Astrocyte (in vitro differentiated cells and primary cell): ENCODE data around the gene CDKN1A. TPM values are rescaled to one million over a fixed set of nuclear protein-coding genes. Genes with fewer than 3 reads are reported as not detected.

Experiments
- DNase-seq: peaks from one replicate; pipeline ENCODE4 v3.0.0-alpha.2; 2010; ENCODE audit warnings: low read depth
- FAIRE-seq: peaks from 2 replicates; lab custom pipeline; 2011; peaks lifted over from hg19 to GRCh38; lab: Jason Lieb, UNC
- H2AFZ ChIP-seq: 2 replicates; pipeline ENCODE4 v1.6.0; 2012; ENCODE audit warnings: low read depth, low read length, inconsistent platforms
- H3K27ac ChIP-seq: 2 replicates; pipeline ENCODE4 v1.5.1; 2011; ENCODE audit warnings: low read depth, low read length, inconsistent platforms
- H3K27me3 ChIP-seq: 2 replicates; pipeline ENCODE4 v1.6.0; 2011; ENCODE audit warnings: low read length, inconsistent platforms; ENCODE audit not compliant: insufficient read depth
- H3K36me3 ChIP-seq: 2 replicates; pipeline ENCODE4 v1.5.1; 2011; ENCODE audit warnings: low read length, inconsistent platforms; ENCODE audit not compliant: insufficient read depth
- H3K4me1 ChIP-seq: 2 replicates; pipeline ENCODE4 v1.5.1; 2011; ENCODE audit warnings: low read length, inconsistent platforms; ENCODE audit not compliant: insufficient read depth
- H3K4me2 ChIP-seq: 2 replicates; pipeline ENCODE4 v1.6.0; 2012; ENCODE audit warnings: low read length, inconsistent platforms
- H3K4me3 ChIP-seq: 2 replicates; pipeline ENCODE4 v1.5.1; 2011; ENCODE audit warnings: low read depth, mild to moderate bottlenecking, low read length, inconsistent platforms; ENCODE audit not compliant: insufficient read depth
- H3K79me2 ChIP-seq: 2 replicates; pipeline ENCODE4 v1.6.0; 2012; ENCODE audit warnings: mild to moderate bottlenecking, low read length, inconsistent platforms; ENCODE audit not compliant: insufficient read depth
- H3K9ac ChIP-seq: 2 replicates; pipeline ENCODE4 v1.6.0; 2012; ENCODE audit warnings: mild to moderate bottlenecking, low read length, inconsistent platforms
- H3K9me3 ChIP-seq: 2 replicates; pipeline ENCODE4 v1.5.1; 2012; ENCODE audit warnings: low read depth, mild to moderate bottlenecking, low read length, inconsistent platforms; ENCODE audit not compliant: insufficient read depth
- H4K20me1 ChIP-seq: 2 replicates; pipeline ENCODE4 v1.6.0; 2012; ENCODE audit warnings: low read length, inconsistent platforms; ENCODE audit not compliant: insufficient read depth
- H3K27ac Mint-ChIP-seq: one replicate; pipeline ENCODE4 v1.8.0; 2021; ENCODE audit warnings: mild to moderate bottlenecking, mixed read lengths; ENCODE audit not compliant: unreplicated experiment
- H3K27me3 Mint-ChIP-seq: one replicate; pipeline ENCODE4 v1.8.0; 2021; ENCODE audit warnings: low read depth, mixed read lengths; ENCODE audit not compliant: unreplicated experiment
- H3K36me3 Mint-ChIP-seq: one replicate; pipeline ENCODE4 v1.8.0; 2021; ENCODE audit warnings: low read depth, mixed read lengths; ENCODE audit not compliant: unreplicated experiment
- H3K4me1 Mint-ChIP-seq: one replicate; pipeline ENCODE4 v1.8.0; 2021; ENCODE audit warnings: low read depth, mixed read lengths; ENCODE audit not compliant: unreplicated experiment
- H3K4me3 Mint-ChIP-seq: one replicate; pipeline ENCODE4 v1.8.0; 2021; ENCODE audit warnings: mild to moderate bottlenecking, moderate library complexity, mixed read lengths; ENCODE audit not compliant: unreplicated experiment
- H3K9me3 Mint-ChIP-seq: one replicate; pipeline ENCODE4 v1.8.0; 2021; ENCODE audit warnings: mild to moderate bottlenecking, mixed read lengths; ENCODE audit not compliant: unreplicated experiment
- EZH2 ChIP-seq: IDR thresholded peaks from 2 replicates; pipeline ENCODE4 v1.6.1; 2012; ENCODE audit warnings: mild to moderate bottlenecking, low read length, inconsistent platforms; ENCODE audit not compliant: insufficient read depth
- total RNA-seq: library from RNA; stranded (reverse); gene quantifications from 2 replicates; pipeline ENCODE4 v1.2.1, GENCODE V29; 2021
- TF ChIP-seq, protein P1 (sequence below): IDR thresholded peaks from 2 replicates; pipeline ENCODE4 v1.5.1; 2011; ENCODE audit warnings: low read depth, mild to moderate bottlenecking, inconsistent platforms, low read length, moderate library complexity; ENCODE audit not compliant: insufficient read depth

CDKN1A gene
- total RNA-seq, 1 donor from 2014 or later: 1,014 TPM

DNA sequence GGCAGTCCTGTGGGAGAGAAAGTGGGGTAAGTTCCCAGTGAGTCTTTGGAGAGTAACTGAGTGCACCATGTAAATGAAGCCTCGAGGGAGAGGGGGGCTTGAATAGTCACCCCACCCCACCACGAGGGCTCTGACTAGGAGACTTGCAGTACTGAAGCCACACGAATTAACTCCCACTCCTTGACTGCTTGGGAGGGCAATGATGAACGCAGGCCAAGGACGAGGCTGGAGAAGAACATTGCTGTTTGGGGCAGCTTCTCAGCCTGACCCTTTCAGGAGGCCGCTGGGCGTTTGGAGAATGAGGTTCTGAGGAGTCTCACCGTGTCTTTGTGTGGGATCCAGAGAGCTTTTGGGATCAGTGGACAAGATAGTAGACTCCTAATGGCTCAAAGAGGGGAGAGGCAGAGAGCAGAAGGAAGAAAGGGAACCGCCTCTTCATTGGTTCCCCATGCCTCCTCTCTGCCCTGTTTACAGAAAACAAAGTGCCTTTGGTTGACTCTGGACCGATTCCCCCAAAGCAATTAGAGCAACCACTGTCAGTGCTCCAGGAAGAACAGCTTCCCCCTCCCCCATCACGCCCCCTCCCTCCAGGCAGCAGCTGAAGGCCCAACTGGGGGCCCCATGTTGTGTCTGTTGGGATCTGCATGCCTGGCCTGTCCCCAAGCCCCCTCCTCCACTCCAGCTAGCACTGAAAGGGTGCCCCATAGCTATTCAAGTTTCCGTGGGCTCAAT is 41.7 kb upstream of the CDKN1A start:
- Histone ChIP-seq H3K4me1 (peaks cover 7% of the 10 kb centered on the region), H3K27ac (no peak overlapping the region), H3K4me2 (no peak overlapping the region), H3K79me2 (no peaks in the 10 kb centered on the region), H3K4me3 (no peak overlapping the region), H4K20me1 (peaks cover 6% of the 10 kb centered on the region), H2AFZ (no peak overlapping the region), H3K36me3 (no peaks in the 10 kb centered on the region), H3K9me3 (no peaks in the 10 kb centered on the region), H3K27me3 (no peaks in the 10 kb centered on the region), H3K9ac (no peak overlapping the region)
- Mint-ChIP-seq H3K27ac (no peak overlapping the region), H3K36me3 (no peaks in the 10 kb centered on the region), H3K4me3 (no peak overlapping the region), H3K9me3 (no peaks in the 10 kb centered on the region), H3K27me3 (peaks cover 2% of the 10 kb centered on the region), H3K4me1 (peaks cover 7% of the 10 kb centered on the region)
- no peak for FAIRE-seq
- TF ChIP-seq EZH2: no peak
- TF ChIP-seq, protein P1, sequence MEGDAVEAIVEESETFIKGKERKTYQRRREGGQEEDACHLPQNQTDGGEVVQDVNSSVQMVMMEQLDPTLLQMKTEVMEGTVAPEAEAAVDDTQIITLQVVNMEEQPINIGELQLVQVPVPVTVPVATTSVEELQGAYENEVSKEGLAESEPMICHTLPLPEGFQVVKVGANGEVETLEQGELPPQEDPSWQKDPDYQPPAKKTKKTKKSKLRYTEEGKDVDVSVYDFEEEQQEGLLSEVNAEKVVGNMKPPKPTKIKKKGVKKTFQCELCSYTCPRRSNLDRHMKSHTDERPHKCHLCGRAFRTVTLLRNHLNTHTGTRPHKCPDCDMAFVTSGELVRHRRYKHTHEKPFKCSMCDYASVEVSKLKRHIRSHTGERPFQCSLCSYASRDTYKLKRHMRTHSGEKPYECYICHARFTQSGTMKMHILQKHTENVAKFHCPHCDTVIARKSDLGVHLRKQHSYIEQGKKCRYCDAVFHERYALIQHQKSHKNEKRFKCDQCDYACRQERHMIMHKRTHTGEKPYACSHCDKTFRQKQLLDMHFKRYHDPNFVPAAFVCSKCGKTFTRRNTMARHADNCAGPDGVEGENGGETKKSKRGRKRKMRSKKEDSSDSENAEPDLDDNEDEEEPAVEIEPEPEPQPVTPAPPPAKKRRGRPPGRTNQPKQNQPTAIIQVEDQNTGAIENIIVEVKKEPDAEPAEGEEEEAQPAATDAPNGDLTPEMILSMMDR: no peak
- DNase-seq: no peak

DNA sequence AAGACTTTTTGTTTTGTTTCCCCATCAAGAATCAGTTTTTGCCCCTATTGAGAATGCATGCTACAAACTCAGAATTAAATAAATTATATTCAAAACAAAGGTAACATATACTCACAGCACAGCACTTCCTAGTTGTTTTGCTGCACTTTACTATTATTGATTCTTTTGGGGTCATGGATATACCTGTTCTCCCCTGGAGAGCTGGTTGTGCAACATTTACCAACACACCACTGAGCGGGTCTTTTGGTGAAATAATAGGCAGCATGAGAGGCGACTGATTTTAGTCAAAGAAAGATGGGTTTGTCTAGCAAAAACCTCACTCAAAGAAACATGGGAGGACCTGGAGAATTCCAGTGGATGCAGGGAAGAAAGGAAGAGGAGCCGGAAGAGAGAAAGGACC is 39.9 kb upstream of the CDKN1A start:
- Histone ChIP-seq H3K27ac (no peak overlapping the region), H3K9ac (no peak overlapping the region), H3K4me1 (peaks cover 17% of the 10 kb centered on the region), H3K27me3 (no peaks in the 10 kb centered on the region), H2AFZ (no peak overlapping the region), H3K4me2 (no peak overlapping the region), H3K36me3 (no peaks in the 10 kb centered on the region), H4K20me1 (peaks cover 4% of the 10 kb centered on the region), H3K9me3 (no peaks in the 10 kb centered on the region), H3K4me3 (no peak overlapping the region), H3K79me2 (no peaks in the 10 kb centered on the region)
- TF ChIP-seq EZH2: no peak
- TF ChIP-seq, protein P1: no peak
- no peak for FAIRE-seq
- Mint-ChIP-seq H3K4me3 (no peak overlapping the region), H3K36me3 (no peaks in the 10 kb centered on the region), H3K27ac (no peak overlapping the region), H3K4me1 (peaks cover 11% of the 10 kb centered on the region), H3K27me3 (peaks cover 5% of the 10 kb centered on the region), H3K9me3 (no peaks in the 10 kb centered on the region)
- no peak for DNase-seq

DNA sequence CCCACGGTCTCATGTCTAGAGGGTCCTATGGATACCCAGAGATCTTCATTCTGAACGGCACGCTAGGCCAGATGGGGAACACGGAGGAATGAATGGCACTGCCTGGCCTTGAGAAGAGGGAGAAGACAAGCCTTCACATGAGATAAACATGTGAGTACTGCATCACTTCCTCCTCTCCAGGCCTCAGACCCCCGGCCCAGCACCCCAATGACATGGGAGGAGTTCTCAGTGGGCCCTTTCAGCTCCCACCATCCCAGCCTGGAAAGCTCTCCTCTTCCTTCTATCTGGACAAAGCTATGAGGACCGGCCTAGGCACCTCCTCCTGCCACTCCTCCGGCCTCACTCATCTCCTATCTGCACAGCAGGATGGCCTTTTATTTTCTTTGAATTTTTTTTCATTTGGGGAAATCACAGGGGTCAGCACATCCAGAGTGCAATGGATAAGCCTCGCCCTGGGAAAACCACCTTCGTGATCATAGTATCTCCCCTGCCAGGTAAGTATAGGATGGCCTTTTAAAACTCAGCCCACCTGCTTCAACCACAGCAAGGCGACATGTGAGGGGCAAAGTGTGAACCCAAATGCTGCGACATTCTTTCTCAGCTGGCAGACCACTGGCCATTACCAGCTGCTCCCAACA is 39.2 kb upstream of the CDKN1A start:
- Histone ChIP-seq H3K27me3 (no peaks in the 10 kb centered on the region), H3K36me3 (no peaks in the 10 kb centered on the region), H3K4me3 (no peak overlapping the region), H3K9me3 (no peaks in the 10 kb centered on the region), H3K9ac (no peak overlapping the region), H3K27ac (no peak overlapping the region), H3K79me2 (no peaks in the 10 kb centered on the region), H2AFZ (no peak overlapping the region), H4K20me1 (no peaks in the 10 kb centered on the region), H3K4me2 (no peak overlapping the region), H3K4me1 (peaks cover 16% of the 10 kb centered on the region)
- Mint-ChIP-seq H3K27me3 (peaks cover 5% of the 10 kb centered on the region), H3K4me3 (no peak overlapping the region), H3K27ac (no peak overlapping the region), H3K4me1 (peaks cover 6% of the 10 kb centered on the region), H3K9me3 (no peaks in the 10 kb centered on the region), H3K36me3 (no peaks in the 10 kb centered on the region)
- DNase-seq: no peak
- FAIRE-seq: no peak
- TF ChIP-seq, protein P1: no peak
- TF ChIP-seq EZH2: no peak
